HL-60 (cell line): Measurements from ENCODE around the gene CTNNA1.

Experiments used
- DNase-seq, 2 experiments: peaks; one replicate each; pipeline ENCODE4 v3.0.0-alpha.2; 2010 to 2020; ENCODE audit warnings: low read depth in 1 of 2, low spot score in 1 of 2
- H3K27ac ChIP-seq: fragments of 250-450 bp; sonication (Bioruptor Pico); replicated peaks from 2 replicates; pipeline ENCODE4 v1.5.1; 2020; ENCODE audit warnings: mild to moderate bottlenecking, moderate library complexity
- H3K27me3 ChIP-seq: fragments of 250-450 bp; sonication (Bioruptor Pico); 2 replicates; pipeline ENCODE4 v1.5.1; 2021; ENCODE audit warnings: mild to moderate bottlenecking, moderate library complexity; ENCODE audit not compliant: insufficient read depth, poor library complexity, severe bottlenecking
- H3K4me3 ChIP-seq: replicated peaks from 2 replicates; pipeline ENCODE4 v1.5.1; 2011; ENCODE audit warnings: mild to moderate bottlenecking, control low read depth, low read length; ENCODE audit not compliant: insufficient read depth
- CTCF ChIP-seq: IDR thresholded peaks from one replicate; pipeline ENCODE4 v1.5.1; 2011; ENCODE audit warnings: low read length, control low read depth, inconsistent platforms; ENCODE audit not compliant: insufficient read depth
- GABPA ChIP-seq: IDR thresholded peaks from 2 replicates; pipeline ENCODE4 v1.6.1; 2012; ENCODE audit warnings: low read depth
- POLR2AphosphoS5 ChIP-seq: IDR thresholded peaks from 2 replicates; pipeline ENCODE4 v1.6.1; 2012; ENCODE audit warnings: low read depth
- REST ChIP-seq: IDR thresholded peaks from 2 replicates; pipeline ENCODE4 v1.6.1; 2012; ENCODE audit warnings: low read depth; ENCODE audit not compliant: insufficient replicate concordance
- SPI1 ChIP-seq: IDR thresholded peaks from 2 replicates; pipeline ENCODE4 v1.6.1; 2012; ENCODE audit warnings: low read depth, mild to moderate bottlenecking, borderline replicate concordance

Gene CTNNA1

GRCh38 chr5:138945421-138946240 is 192.4 kb downstream of the CTNNA1 start:
- H3K4me3 ChIP-seq, result no peak overlapping the region
- DNase-seq, result no peak

GRCh38 chr5:138946241-138946623 is 193.0 kb downstream of the CTNNA1 start:
- no peak for DNase-seq
- no peak overlapping the region for H3K27ac ChIP-seq
- H3K27me3 ChIP-seq, result no peaks in the 10 kb centered on the region
- no peak overlapping the region for H3K4me3 ChIP-seq
- TF ChIP-seq POLR2AphosphoS5, result no peak
- TF ChIP-seq GABPA, result no peak
- TF ChIP-seq CTCF, result no peak
- TF ChIP-seq SPI1, result no peak
- no peak for TF ChIP-seq REST

More at GRCh38 chr5:138945421-138946240, 192.4 kb downstream of the CTNNA1 start:
- H3K27me3 ChIP-seq, result no peaks in the 10 kb centered on the region
- no peak overlapping the region for H3K27ac ChIP-seq
- TF ChIP-seq GABPA, result no peak
- TF ChIP-seq REST, result no peak
- no peak for TF ChIP-seq SPI1
- TF ChIP-seq CTCF, result no peak
- TF ChIP-seq POLR2AphosphoS5, result no peak

- no peaks in the 10 kb centered on the region for H3K27me3 ChIP-seq
- TF ChIP-seq REST, result no peak
- TF ChIP-seq GABPA, result no peak
- TF ChIP-seq SPI1, result no peak
- TF ChIP-seq CTCF, result no peak
- no peak for TF ChIP-seq POLR2AphosphoS5
- DNase-seq, result no peak
- H3K4me3 ChIP-seq, result no peak overlapping the region
- no peak overlapping the region for H3K27ac ChIP-seq
These were observed 193.8 kb downstream of the CTNNA1 start for GRCh38 chr5:138946831-138947560.
